Measurements from ENCODE around the gene AGMAT.

- no peak for TF ChIP-seq CTCF (IDR thresholded peaks at IDR 0.05)
- TF ChIP-seq POLR2A (IDR thresholded peaks at IDR 0.05) = no peak
Measured at GRCh38 chr1:15627343-15627988, 42.6 kb upstream of the AGMAT start.
